ENCODE measurements around the gene CFAP97D2.

DNA sequence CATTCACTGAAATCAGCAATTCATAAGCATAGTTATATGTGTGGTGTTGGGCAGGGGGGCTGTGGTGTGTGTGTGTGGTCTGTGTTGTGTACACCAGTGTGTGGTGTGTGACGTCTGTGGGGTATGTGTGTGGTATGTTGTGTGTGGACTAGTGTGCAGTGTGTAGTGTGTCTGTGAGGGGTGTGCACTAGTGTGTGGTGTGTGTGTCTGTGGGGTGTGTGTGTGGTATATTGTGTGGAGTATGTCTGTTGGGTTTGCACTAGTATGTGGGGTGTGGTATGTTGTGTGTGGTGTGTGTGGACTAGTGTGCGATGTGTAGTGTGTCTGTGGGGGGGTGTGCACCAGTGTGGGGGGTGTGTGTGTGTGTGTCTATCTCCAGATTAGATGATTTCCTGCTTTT is 48.5 kb downstream of the CFAP97D2 start:
- TF ChIP-seq EZH2 (IDR thresholded peaks at IDR 0.05; ENCODE audit: borderline replicate concordance, low read length): no peak
- TF ChIP-seq, protein P1, sequence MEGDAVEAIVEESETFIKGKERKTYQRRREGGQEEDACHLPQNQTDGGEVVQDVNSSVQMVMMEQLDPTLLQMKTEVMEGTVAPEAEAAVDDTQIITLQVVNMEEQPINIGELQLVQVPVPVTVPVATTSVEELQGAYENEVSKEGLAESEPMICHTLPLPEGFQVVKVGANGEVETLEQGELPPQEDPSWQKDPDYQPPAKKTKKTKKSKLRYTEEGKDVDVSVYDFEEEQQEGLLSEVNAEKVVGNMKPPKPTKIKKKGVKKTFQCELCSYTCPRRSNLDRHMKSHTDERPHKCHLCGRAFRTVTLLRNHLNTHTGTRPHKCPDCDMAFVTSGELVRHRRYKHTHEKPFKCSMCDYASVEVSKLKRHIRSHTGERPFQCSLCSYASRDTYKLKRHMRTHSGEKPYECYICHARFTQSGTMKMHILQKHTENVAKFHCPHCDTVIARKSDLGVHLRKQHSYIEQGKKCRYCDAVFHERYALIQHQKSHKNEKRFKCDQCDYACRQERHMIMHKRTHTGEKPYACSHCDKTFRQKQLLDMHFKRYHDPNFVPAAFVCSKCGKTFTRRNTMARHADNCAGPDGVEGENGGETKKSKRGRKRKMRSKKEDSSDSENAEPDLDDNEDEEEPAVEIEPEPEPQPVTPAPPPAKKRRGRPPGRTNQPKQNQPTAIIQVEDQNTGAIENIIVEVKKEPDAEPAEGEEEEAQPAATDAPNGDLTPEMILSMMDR (conservative IDR thresholded peaks at IDR 0.05 in 1 of 2, IDR thresholded peaks at IDR 0.05 in 1 of 2; ENCODE audit: extremely low read depth in 1 of 2, insufficient read depth in 1 of 2, low read depth in 1 of 2, low read length in 2 of 2): no peak

All from mammary epithelial cell (primary cell).